HG03558 (cell line): ENCODE measurements around the gene NME9.

ENCODE experiments used
- ATAC-seq: cut with Tn5 transposase; IDR thresholded peaks from one replicate; pipeline ENCODE4 v1.9.1; 2021; ENCODE audit warnings: moderate number of reproducible peaks; ENCODE audit not compliant: unreplicated experiment; ENCODE audit errors: extremely low read depth

The NME9 gene

GRCh38 chr3:138340511-138340910, 10.9 kb upstream of the NME9 start:
- ATAC-seq = no peak

- ATAC-seq = no peak
These were observed 9.2 kb upstream of the NME9 start for GRCh38 chr3:138338811-138339210.

GRCh38 chr3:138338244-138338643, 8.6 kb upstream of the NME9 start:
- ATAC-seq = no peak

- no peak for ATAC-seq
These were observed 6.9 kb upstream of the NME9 start for GRCh38 chr3:138336454-138336999.

- ATAC-seq = no peak
These were observed 5.0 kb upstream of the NME9 start for GRCh38 chr3:138334608-138335007.

- no peak for ATAC-seq
These were observed 2.9 kb upstream of the NME9 start for GRCh38 chr3:138332472-138333073.

GRCh38 chr3:138331143-138331894, 1.7 kb upstream of the NME9 start:
- ATAC-seq = no peak

- ATAC-seq = no peak
These were observed 288 bp upstream of the NME9 start for GRCh38 chr3:138329984-138330293.

GRCh38 chr3:138328341-138328740, 1.3 kb downstream of the NME9 start:
- no peak for ATAC-seq

- ATAC-seq = no peak
These were observed 1.8 kb downstream of the NME9 start for GRCh38 chr3:138327831-138328230.

GRCh38 chr3:138326866-138327595, 2.6 kb downstream of the NME9 start:
- ATAC-seq = no peak

- no peak for ATAC-seq
These were observed 3.7 kb downstream of the NME9 start for GRCh38 chr3:138325990-138326389.

GRCh38 chr3:138323971-138324370, 5.7 kb downstream of the NME9 start:
- no peak for ATAC-seq

- ATAC-seq = no peak
These were observed 12.0 kb downstream of the NME9 start for GRCh38 chr3:138317687-138318086.

GRCh38 chr3:138314751-138315150, 14.9 kb downstream of the NME9 start:
- no peak for ATAC-seq

- ATAC-seq = no peak
These were observed 19.2 kb downstream of the NME9 start for GRCh38 chr3:138310494-138310893.

- no peak for ATAC-seq
These were observed 20.9 kb downstream of the NME9 start for GRCh38 chr3:138308783-138309182.

- no peak for ATAC-seq
These were observed 21.8 kb downstream of the NME9 start for GRCh38 chr3:138307899-138308298.

- no peak for ATAC-seq
These were observed 26.2 kb downstream of the NME9 start for GRCh38 chr3:138303474-138303873.

GRCh38 chr3:138300647-138301046, 29.0 kb downstream of the NME9 start:
- ATAC-seq = no peak

GRCh38 chr3:138297876-138298275, 31.8 kb downstream of the NME9 start:
- no peak for ATAC-seq
